NCI-H1092 (cell line): ENCODE data around the gene MYOM3.
A peak's percentile ranks its signal among the peaks of the same experiment; 100 is the strongest.
"Not testable (repeated sequence)": the region's sequence is repeated elsewhere in the genome, so short reads cannot be mapped to it uniquely, and the experiment has no call there.

ENCODE experiments used
- DNase-seq: peaks from one replicate; lab custom pipeline; 2025; lab: John Stamatoyannopoulos, UW

Gene MYOM3

DNA sequence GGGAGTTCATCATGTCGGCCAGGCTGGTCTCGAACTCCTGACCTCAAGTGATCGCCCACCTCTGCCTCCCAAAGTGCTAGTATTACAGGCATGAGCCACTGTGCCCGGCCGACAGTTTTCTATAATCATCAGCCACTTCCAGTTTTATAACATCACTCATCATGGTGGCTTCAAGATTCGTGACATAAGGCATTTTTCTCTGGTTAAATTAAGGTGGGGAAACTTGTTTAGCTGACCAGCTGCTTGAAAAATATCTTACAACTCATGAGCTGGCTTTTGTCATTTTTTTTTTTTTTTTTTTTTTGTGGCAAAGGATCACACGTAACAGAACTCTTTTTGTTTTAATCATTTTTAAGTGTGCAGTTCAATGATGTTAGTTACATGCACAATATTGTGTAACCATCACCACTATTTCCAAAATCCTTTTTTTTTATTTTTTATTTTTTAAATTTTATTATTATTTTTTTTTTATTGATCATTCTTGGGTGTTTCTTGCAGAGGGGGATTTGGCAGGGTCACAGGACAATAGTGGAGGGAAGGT lies 80.9 kb downstream of the MYOM3 start:
- DNase-seq: not testable (repeated sequence)

DNA sequence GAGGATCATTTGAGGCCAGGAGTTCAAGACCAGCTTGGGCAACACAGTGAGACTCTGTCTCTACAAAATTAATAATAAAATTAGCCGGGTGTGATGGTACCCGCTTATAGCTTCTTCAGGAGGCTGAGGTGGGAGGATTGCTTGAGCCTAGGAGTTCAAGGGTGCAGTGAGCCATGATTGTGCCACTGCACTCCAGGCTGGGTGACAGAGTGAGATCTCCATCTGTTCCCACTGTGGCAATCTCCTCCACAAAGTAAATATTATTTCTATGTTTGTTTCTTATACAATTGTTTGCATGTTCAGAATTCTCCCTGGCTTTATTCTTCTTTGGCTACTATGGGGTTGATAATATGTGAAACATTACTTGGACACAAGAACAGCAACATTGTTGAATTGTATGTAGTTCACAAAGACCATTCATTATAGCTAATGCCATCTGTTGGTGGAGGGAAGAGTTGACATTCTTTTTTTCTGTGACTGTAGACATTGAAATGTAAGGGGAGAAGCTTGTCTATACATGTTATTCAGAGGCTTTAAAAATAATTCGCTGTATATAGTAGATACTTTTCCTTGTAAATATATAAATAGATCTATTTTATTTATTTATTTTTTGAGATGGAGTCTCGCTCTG lies 84.0 kb downstream of the MYOM3 start:
- no peak for DNase-seq

DNA sequence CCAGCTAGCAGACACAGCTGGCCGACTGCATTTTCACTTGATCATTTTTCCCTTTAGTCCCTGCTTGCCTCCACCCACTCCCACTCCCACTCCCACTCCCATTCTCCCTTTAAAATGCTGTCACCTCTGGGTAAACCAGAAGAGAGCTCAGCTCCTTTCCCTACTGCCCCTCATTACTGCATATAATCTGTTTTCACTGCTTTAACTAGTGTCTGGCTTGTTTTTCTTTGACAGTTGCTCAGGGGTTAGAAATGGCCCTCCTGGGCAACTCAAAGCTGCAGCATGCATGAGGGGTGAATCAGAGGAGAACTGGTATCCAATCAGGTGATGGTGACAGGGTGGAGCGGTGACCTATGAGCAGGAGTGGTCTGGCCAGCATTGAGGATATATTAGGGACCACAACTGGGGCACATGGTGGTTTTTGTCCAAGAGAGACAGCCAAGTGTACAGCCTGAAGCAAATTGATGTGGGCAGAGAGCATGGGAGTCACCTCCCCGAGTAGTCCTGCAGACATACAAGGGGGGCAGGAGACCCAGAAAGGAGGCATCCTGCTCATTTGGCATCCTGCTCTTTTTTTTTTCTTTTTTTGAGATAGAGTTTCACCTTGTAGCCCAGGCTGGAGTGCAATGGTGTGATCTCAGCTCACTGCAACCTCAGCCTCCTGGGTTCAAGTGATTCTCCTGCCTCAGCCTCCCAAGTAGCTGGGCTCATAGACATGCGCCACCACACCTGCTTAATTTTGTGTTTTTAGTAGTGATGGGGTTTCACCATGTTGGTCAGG lies 89.2 kb downstream of the MYOM3 start:
- DNase-seq: no peak

DNA sequence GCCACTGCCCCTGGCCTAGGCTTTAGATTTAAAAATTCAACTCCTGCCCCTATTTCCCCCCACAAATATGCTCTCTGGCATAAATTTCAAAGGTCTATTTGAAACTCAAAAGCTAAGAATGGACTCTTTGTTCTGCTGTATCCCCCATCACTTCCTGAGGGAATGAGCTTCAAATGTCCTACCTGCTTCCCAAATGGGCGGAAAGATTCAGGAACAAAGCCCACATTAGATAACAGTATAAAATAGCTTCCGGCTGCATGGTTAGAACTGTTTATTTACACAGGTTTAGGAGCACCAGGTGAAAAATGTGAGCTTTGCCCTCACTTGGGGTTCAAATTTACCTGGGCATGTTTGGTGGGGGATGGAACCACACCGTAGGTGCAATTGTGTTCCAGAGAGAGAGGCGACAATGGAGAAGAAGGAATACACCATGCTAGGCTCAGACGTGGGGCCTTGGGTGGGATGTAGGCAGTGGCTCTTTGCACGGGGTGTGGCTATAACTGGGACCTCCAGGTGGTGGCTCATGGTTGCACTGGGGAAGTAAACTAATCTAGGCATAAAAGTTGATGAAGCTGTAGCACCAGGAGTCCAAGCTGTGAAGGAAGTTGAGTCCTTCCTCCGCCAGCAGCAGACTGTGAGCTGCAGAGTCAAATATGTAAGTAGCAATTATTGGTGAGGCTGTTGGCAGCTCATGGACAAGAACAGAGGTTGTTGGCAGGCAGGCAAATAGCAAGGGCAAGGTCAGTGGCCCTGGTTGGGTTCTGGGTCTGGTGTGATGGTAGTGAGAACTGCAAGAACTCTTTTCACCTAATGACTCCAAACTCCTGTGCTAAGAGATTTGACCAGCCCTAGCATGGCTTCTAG lies 90.3 kb downstream of the MYOM3 start:
- no peak for DNase-seq

DNA sequence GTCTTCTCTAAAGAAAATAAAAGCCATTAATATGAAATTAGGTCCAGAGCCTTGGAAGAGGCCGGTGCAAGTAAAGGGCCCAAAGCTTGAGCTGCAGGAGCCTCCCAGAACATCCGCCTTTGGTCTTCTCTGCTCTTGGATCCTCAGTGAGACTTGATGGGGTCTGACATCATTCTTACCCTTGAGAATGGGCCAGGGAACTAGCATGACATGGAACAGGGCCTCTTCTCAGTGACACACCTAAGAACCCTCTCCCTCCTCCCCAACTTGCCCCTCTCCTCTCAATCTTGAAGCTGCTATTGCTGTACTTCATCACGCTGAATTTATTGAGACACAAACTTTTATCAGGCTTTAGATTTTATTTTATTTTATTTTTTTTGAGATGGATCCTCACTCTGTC lies 91.5 kb downstream of the MYOM3 start:
- no peak for DNase-seq

DNA sequence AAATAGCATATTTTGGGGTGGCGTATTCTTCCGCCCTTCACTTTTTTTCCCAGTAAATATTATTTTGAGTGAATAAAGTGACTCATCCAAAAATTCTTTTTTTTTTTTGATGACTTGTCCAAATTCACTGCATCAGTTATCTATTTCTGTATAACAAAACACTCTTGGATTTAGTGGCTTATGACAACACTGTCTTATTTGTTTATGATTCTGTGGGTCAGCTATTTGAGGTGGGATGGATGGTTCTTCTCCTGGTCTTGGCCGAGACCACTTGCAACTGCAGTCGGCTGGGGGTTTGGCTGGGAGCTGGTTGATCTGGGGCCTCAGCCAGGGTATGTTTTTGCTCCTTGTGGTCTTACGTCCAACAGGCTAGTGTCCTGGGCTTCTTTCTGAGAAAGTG lies 91.9 kb downstream of the MYOM3 start:
- no peak for DNase-seq

DNA sequence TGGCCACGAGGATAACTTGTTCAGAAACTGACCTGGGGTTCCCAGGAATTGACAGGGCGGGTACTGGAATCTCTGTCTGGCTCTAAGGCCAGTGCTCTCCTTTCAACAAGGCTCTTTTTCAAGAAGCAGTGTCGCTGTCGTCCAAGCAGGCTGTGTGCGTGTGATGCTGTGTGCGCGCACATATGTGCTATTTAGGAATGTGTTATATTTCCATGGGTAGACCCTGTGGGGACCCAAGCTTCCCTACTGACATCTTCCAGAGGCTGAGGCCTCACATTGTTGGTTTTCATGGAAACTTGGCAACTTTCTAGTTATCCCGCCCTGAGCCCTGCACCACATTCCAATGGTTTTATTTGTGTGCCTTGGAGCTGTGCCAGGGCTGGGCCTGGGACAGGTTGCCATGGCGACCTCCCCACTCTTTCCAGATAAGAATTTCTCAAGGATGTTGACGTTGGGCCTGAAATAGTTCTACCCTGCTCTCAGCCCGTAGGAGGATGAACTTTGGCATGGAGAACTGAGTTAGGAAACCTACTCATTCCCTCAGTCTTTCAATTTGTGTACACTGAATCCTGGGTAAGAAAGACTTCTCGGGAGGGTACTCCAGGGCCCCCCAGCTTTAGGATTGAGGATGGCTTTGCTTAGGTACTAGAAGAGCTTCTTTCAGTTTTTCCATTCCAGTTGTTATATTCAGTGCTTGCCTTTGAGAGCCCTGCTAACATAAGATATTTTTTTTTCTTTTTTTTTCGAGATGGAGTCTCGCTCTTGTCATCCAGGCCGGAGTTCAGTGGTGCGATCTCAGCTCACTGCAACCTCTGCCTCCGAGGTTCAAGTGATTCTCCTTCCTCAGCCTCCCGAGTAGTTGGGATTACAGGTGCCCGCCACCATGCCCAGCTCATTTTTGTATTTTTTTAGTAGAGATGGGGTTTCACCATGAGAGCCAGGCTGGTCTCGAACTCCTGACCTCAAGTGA lies 93.0 kb downstream of the MYOM3 start:
- no peak for DNase-seq

DNA sequence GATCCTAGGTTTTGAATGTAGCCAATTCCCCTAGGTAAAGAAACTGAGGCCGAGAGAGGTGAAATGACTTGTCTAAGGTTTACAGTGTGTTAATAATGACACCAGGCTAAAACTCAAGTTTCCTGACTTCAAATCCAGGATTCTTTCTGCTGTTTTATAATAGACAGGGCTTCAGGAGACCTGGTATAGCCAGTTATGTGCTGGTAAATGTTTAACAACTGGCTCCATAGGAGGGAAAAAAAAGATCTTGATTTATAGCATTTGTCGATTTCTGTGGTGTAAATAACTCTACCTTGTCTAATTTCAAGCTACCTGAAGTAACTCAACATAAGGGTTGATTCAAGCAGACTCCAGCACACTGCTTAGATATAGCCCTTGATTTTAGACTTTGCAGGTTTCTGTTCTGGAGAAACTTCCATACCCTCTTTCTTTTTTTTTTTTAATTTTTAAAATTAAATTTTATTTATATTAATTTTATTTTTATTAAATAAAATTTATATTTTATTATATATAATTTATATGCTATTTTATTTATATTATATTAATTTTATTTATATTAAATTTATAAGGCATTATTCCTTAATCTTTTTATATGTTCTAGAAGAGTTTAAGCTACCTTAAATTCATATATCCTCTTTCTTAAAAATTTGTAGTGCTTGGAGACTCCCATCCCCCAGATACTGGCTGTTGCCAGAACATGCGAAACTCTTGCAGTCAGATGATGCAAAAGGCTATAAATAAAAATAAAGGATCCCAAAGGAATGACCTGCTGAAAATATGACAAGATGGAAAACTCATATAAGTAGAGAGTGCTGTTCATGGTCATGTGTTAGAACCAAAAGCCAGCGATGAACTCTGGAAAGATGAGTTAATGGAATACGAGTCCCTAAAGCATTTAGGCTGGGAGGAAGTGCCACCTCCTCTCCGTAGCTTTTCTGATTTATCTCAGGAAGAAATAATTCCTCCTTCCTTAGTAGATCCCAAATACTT lies 96.4 kb downstream of the MYOM3 start:
- no peak for DNase-seq

DNA sequence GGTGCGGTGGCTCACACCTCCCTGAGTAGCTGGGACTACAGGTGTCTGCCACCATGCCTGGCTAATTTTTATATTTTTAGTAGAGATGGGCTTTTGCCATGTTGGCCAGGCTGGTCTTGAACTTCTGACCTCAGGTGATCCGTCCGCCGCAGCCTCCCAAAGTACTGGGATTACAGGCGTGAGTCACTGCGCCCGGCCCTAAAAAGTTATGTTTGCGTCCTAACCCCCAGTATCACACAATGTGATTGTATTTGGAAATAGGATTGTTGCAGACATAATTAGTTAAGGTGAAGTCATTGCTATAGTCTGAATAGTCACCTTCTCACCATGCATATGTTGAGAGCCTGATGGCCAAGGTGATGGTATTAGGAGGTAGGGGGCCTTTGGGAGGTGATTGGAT lies 99.1 kb downstream of the MYOM3 start:
- DNase-seq: not testable (repeated sequence)

DNA sequence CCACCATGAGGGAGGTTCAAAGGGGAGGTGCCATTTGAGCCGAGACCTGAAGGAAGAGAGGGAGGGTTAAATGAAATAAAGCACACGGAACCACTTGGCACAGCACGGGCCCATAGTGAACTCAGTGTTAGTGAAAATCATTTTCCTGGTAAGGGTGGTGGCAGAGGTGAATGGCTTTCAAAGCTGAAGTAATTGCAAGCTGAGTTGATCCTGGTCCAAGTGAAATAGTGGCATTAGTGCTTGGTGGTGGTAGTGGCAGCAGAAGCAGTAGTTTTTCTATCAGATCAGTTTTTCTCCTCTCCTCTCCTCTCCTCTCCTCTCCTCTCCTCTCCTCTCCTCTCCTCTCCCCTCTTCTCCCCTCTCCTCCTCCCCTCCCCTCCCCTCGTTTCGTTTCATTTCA lies 101.3 kb downstream of the MYOM3 start:
- DNase-seq: no peak

DNA sequence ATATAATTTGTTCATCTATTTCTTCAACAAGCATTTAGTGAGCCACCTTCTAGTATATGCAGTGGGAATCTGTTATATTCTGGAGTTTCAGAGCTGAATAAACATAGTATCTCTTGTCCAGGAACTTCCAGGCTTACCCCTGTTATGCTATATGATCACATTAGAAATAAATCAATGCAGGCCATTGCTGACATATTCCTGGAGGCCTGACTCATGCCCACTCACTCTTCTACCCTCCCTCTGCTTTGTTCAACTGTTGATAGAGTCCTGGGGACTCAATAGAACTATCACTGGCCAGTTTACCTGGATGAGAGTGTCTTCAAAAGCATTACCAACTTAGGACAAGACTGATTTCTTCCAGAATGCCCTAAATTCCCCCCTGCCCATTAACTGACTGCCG lies 102.5 kb downstream of the MYOM3 start:
- DNase-seq: no peak

DNA sequence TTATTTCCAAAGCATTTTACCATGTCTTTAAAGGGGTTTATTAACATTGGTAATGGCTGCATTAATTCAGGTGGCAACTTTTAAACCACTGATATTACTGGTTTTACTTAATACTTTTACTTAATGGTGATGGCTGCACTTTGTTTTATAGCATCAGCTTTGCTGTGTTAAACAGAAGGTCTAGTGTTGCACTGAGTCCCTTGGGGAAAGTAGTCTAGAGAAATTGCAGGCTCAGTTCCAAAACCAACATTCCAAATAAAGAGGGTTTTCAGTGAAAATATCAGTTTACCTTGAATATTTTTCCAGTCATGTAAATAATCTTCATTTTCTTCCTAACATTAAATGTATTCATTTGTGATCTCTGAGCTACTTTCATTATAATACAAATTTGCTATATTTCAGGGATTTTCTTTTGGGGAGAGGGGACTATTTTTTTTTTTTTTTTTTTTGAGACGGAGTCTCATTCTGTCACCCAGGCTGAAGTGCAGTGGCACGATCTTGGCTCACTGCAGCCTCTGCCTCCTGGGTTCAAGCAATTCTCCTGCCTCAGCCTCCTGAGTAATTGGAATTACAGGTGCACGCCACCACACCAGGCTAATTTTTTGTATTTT lies 103.3 kb downstream of the MYOM3 start:
- peak; percentile 14 for DNase-seq

DNA sequence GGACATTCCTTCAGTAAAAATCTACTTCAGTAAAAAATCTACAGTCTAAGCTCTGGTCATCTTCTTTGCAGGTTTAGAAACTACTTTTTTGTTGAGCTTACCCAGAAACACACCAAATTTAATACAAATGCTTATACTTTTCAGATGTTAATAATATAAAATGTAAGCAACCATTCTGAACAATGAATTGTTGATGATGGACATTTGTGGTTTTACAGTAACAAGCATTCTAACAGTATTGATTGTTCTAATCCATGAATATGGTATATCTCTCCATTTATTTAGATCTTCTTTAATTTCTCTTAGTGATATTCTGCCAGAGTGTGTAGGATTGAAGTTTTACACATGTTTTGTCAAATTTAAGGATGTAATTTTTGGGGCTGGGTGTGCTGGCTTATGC lies 104.9 kb downstream of the MYOM3 start:
- no peak for DNase-seq
